Vagina (tissue), 2 donors: ENCODE data around the gene ANO1.

ENCODE experiments used
- POLR2A ChIP-seq, 2 donors: fragments of 450-650 bp; IDR thresholded peaks; one replicate each; pipeline ENCODE4 v1.6.1; 2017; ENCODE audit warnings: antibody characterized with exemption in 2 of 2, mild to moderate bottlenecking in 2 of 2, moderate library complexity in 2 of 2
- POLR2AphosphoS5 ChIP-seq, 2 donors: sonication (generic); formaldehyde crosslinking; IDR thresholded peaks; one replicate each; pipeline ENCODE4 v1.9.0; 2017; ENCODE audit warnings: antibody characterized with exemption in 2 of 2, mild to moderate bottlenecking in 2 of 2, low read depth in 1 of 2; ENCODE audit not compliant: insufficient read depth in 1 of 2
- TF ChIP-seq, protein P1 (sequence below), 3 experiments: fragments of 450-650 bp in 2 of 3; fragments of 200-600 bp in 1 of 3; sonication (generic) in 1 of 3; IDR thresholded peaks; one replicate each; pipeline ENCODE4 v1.5.1; 2017 to 2019; ENCODE audit warnings: antibody characterized with exemption in 3 of 3, mild to moderate bottlenecking in 2 of 3, moderate library complexity in 2 of 3

DNA sequence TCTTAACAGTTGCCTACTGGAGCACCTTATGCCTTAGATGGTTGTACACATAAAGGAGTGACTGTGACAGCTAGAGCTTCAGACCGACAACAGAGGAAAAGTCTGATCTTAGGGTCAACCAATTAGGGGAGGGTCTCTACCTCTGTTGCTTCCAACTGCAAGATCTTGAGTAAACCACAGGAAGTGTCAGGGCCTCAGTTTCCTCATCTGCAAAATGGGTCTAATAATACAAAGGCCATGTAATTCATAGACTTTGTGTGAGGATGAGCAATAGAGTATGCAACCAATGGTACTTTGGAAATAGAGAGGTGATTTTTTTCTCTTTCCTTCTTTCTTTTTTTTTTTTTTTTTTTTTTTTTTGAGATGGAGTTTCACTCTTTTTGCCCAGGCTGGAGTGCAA lies 16.4 kb upstream of the ANO1 start:
- TF ChIP-seq, protein P1, sequence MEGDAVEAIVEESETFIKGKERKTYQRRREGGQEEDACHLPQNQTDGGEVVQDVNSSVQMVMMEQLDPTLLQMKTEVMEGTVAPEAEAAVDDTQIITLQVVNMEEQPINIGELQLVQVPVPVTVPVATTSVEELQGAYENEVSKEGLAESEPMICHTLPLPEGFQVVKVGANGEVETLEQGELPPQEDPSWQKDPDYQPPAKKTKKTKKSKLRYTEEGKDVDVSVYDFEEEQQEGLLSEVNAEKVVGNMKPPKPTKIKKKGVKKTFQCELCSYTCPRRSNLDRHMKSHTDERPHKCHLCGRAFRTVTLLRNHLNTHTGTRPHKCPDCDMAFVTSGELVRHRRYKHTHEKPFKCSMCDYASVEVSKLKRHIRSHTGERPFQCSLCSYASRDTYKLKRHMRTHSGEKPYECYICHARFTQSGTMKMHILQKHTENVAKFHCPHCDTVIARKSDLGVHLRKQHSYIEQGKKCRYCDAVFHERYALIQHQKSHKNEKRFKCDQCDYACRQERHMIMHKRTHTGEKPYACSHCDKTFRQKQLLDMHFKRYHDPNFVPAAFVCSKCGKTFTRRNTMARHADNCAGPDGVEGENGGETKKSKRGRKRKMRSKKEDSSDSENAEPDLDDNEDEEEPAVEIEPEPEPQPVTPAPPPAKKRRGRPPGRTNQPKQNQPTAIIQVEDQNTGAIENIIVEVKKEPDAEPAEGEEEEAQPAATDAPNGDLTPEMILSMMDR (IDR thresholded peaks at IDR 0.05) = no peak
- TF ChIP-seq POLR2AphosphoS5 (IDR thresholded peaks at IDR 0.05; ENCODE audit: insufficient read depth in 1 of 2, low read depth in 1 of 2) (no peak), POLR2A (IDR thresholded peaks at IDR 0.05) (no peak)
